ENCODE results near the gene TSHZ2.
A peak's percentile ranks its signal among the peaks of the same experiment; 100 is the strongest.

TSHZ2 gene

GRCh38 chr20:53159160-53159559, 187.0 kb downstream of the TSHZ2 start:
- DNase-seq (ENCODE audit: low spot score) (no peak), FAIRE-seq (peak; percentile 52)

GRCh38 chr20:53161073-53161472, 188.9 kb downstream of the TSHZ2 start:
- DNase-seq (ENCODE audit: low spot score), result no peak

GRCh38 chr20:53161473-53161872, 189.3 kb downstream of the TSHZ2 start:
- no peak for FAIRE-seq
- no peak for DNase-seq (ENCODE audit: low spot score)

More at GRCh38 chr20:53161073-53161472, 188.9 kb downstream of the TSHZ2 start:
- FAIRE-seq, result no peak

GRCh38 chr20:53162251-53162835, 190.2 kb downstream of the TSHZ2 start:
- FAIRE-seq (peak; percentile 97), DNase-seq (ENCODE audit: low spot score) (peak; percentile 95)

- FAIRE-seq (no peak), DNase-seq (ENCODE audit: low spot score) (peak; percentile 59)
Observed at GRCh38 chr20:53163486-53163885, 191.3 kb downstream of the TSHZ2 start.

GRCh38 chr20:53164072-53164471, 191.9 kb downstream of the TSHZ2 start:
- DNase-seq (ENCODE audit: low spot score), result no peak
- FAIRE-seq, result no peak

GRCh38 chr20:53165452-53165851, 193.3 kb downstream of the TSHZ2 start:
- no peak for DNase-seq (ENCODE audit: low spot score)
- no peak for FAIRE-seq

GRCh38 chr20:53168491-53168890, 196.3 kb downstream of the TSHZ2 start:
- DNase-seq (ENCODE audit: low spot score) (no peak), FAIRE-seq (no peak)

GRCh38 chr20:53170196-53170595, 198.0 kb downstream of the TSHZ2 start:
- FAIRE-seq, result no peak
- DNase-seq (ENCODE audit: low spot score), result no peak

- no peak for FAIRE-seq
- no peak for DNase-seq (ENCODE audit: low spot score)
Observed at GRCh38 chr20:53171065-53171464, 198.9 kb downstream of the TSHZ2 start.

GRCh38 chr20:53174454-53174853, 202.3 kb downstream of the TSHZ2 start:
- DNase-seq (ENCODE audit: low spot score), result no peak
- FAIRE-seq, result no peak

GRCh38 chr20:53175135-53175780, 203.1 kb downstream of the TSHZ2 start:
- FAIRE-seq (no peak), DNase-seq (ENCODE audit: low spot score) (no peak)

GRCh38 chr20:53176134-53176533, 204.0 kb downstream of the TSHZ2 start:
- FAIRE-seq (no peak), DNase-seq (ENCODE audit: low spot score) (no peak)

- FAIRE-seq, result no peak
- no peak for DNase-seq (ENCODE audit: low spot score)
Observed at GRCh38 chr20:53177687-53178086, 205.5 kb downstream of the TSHZ2 start.

- no peak for DNase-seq (ENCODE audit: low spot score)
- no peak for FAIRE-seq
Observed at GRCh38 chr20:53179749-53180148, 207.6 kb downstream of the TSHZ2 start.

- FAIRE-seq, result no peak
- DNase-seq (ENCODE audit: low spot score), result no peak
Observed at GRCh38 chr20:53180928-53181362, 208.8 kb downstream of the TSHZ2 start.

GRCh38 chr20:53181866-53182376, 209.8 kb downstream of the TSHZ2 start:
- no peak for FAIRE-seq
- DNase-seq (ENCODE audit: low spot score), result no peak

GRCh38 chr20:53183181-53183580, 211.0 kb downstream of the TSHZ2 start:
- peak; percentile 40 for FAIRE-seq
- no peak for DNase-seq (ENCODE audit: low spot score)

- DNase-seq (ENCODE audit: low spot score), result no peak
- no peak for FAIRE-seq
Observed at GRCh38 chr20:53186635-53187034, 214.5 kb downstream of the TSHZ2 start.

- DNase-seq (ENCODE audit: low spot score) (no peak), FAIRE-seq (no peak)
Observed at GRCh38 chr20:53187392-53188068, 215.4 kb downstream of the TSHZ2 start.

- FAIRE-seq (no peak), DNase-seq (ENCODE audit: low spot score) (no peak)
Observed at GRCh38 chr20:53190225-53190624, 218.1 kb downstream of the TSHZ2 start.

- FAIRE-seq (no peak), DNase-seq (ENCODE audit: low spot score) (no peak)
Observed at GRCh38 chr20:53191957-53192356, 219.8 kb downstream of the TSHZ2 start.

Data from urothelium cell line (cell line).